ENCODE measurements around the gene RAB6C. TPM values are rescaled to one million over a fixed set of nuclear protein-coding genes. Genes with fewer than 3 reads are reported as not detected.
"Not testable (repeated sequence)": the region's sequence is repeated elsewhere in the genome, so short reads cannot be mapped to it uniquely, and the experiment has no call there.

RAB6C gene
- not detected for total RNA-seq
- polyA plus RNA-seq, result not detected
- 0 to 0.09 (median 0.04) reads per million in 6 experiments for total RNA-seq

GRCh38 chr2:129979629-129980155 is at the start of gene RAB6C:
Gene RAB6C, plus strand, starts transcription at chr2:129979666. Its CDS starts 450 bp downstream, at chr2:129980116.
- H3K36me3 Mint-ChIP-seq, POLR2A ChIA-PET: not testable (repeated sequence)
- Mint-ChIP-seq H3K9me3 (peaks cover 0 to 16% (median 2%) of the 10 kb centered on the region in 9 donors), H3K4me1 (peaks cover 6 to 16% (median 9%) of the 10 kb centered on the region in 4 donors), H3K27me3 (peaks cover 29 to 82% (median 51%) of the 10 kb centered on the region in 5 donors), H3K27ac (peak within 1 kb of the TSS in 2 of 10 donors; percentile 66 to 72), H3K4me3 (peak within 1 kb of the TSS in 9 of 10 donors; percentile 35 to 69 (median 65))
- ATAC-seq (peak; percentile 20 to 33), DNase-seq (peak in 2 of 10 donors; percentile 1 to 6)

- POLR2A ChIA-PET, result no interaction called here
- Mint-ChIP-seq H3K27me3 (peaks cover 7 to 37% (median 32%) of the 10 kb centered on the region in 5 donors), H3K36me3 (no peaks in the 10 kb centered on the region), H3K9me3 (no peaks in the 10 kb centered on the region), H3K27ac (no peak overlapping the region), H3K4me3 (no peak overlapping the region), H3K4me1 (no peaks in the 10 kb centered on the region)
- DNase-seq (no peak), ATAC-seq (no peak)
Observed at GRCh38 chr2:129930451-129930850, 49.0 kb upstream of the RAB6C start.

GRCh38 chr2:129933387-129933786 is 46.1 kb upstream of the RAB6C start:
- POLR2A ChIA-PET, DNase-seq, H3K36me3 Mint-ChIP-seq, ATAC-seq, H3K27ac Mint-ChIP-seq, H3K4me1 Mint-ChIP-seq, H3K4me3 Mint-ChIP-seq, H3K9me3 Mint-ChIP-seq: not testable (repeated sequence)
- H3K27me3 Mint-ChIP-seq, result peaks cover 7 to 29% (median 21%) of the 10 kb centered on the region in 5 donors

- DNase-seq, result no peak
- POLR2A ChIA-PET, result no interaction called here
- no peak for ATAC-seq
- Mint-ChIP-seq H3K27me3 (peaks cover 8 to 29% (median 24%) of the 10 kb centered on the region in 5 donors), H3K4me3 (no peak overlapping the region), H3K4me1 (no peaks in the 10 kb centered on the region), H3K27ac (no peak overlapping the region), H3K9me3 (no peaks in the 10 kb centered on the region), H3K36me3 (no peaks in the 10 kb centered on the region)
Observed at GRCh38 chr2:129934044-129934822, 45.2 kb upstream of the RAB6C start.

GRCh38 chr2:129935118-129935517 is 44.3 kb upstream of the RAB6C start:
- Mint-ChIP-seq H3K27ac (no peak overlapping the region), H3K4me1 (no peaks in the 10 kb centered on the region), H3K36me3 (no peaks in the 10 kb centered on the region), H3K9me3 (no peaks in the 10 kb centered on the region), H3K4me3 (no peak overlapping the region), H3K27me3 (peaks cover 8 to 27% (median 24%) of the 10 kb centered on the region in 5 donors)
- DNase-seq (no peak), ATAC-seq (no peak)
- POLR2A ChIA-PET, result no interaction called here

GRCh38 chr2:129936334-129936934 is 43.0 kb upstream of the RAB6C start:
- Mint-ChIP-seq H3K9me3 (no peaks in the 10 kb centered on the region), H3K4me3 (no peak overlapping the region), H3K36me3 (no peaks in the 10 kb centered on the region), H3K27ac (peak overlapping the region in 1 of 10 donors; percentile 1), H3K4me1 (no peaks in the 10 kb centered on the region), H3K27me3 (peaks cover 8 to 28% (median 24%) of the 10 kb centered on the region in 5 donors)
- ATAC-seq (peak in 1 of 2 donors; percentile 42), DNase-seq (peak in 5 of 10 donors; percentile 11 to 42 (median 38))
- POLR2A ChIA-PET, result no interaction called here

- H3K4me3 Mint-ChIP-seq, H3K9me3 Mint-ChIP-seq, H3K27ac Mint-ChIP-seq, H3K36me3 Mint-ChIP-seq, H3K4me1 Mint-ChIP-seq, DNase-seq, POLR2A ChIA-PET, ATAC-seq: not testable (repeated sequence)
- H3K27me3 Mint-ChIP-seq, result peaks cover 3 to 13% (median 11%) of the 10 kb centered on the region in 5 donors
Observed at GRCh38 chr2:129938850-129939471, 40.5 kb upstream of the RAB6C start.

- H3K4me3 Mint-ChIP-seq, H3K4me1 Mint-ChIP-seq, POLR2A ChIA-PET, DNase-seq, H3K36me3 Mint-ChIP-seq, H3K9me3 Mint-ChIP-seq, H3K27ac Mint-ChIP-seq, ATAC-seq: not testable (repeated sequence)
- peaks cover 5 to 33% (median 21%) of the 10 kb centered on the region in 5 donors for H3K27me3 Mint-ChIP-seq
Observed at GRCh38 chr2:129943456-129943855, 36.0 kb upstream of the RAB6C start.

GRCh38 chr2:129945557-129945956 is 33.9 kb upstream of the RAB6C start:
- Mint-ChIP-seq H3K27ac (peak overlapping the region in 1 of 10 donors; percentile 66), H3K27me3 (peaks cover 4 to 33% (median 16%) of the 10 kb centered on the region in 5 donors), H3K9me3 (no peaks in the 10 kb centered on the region), H3K36me3 (no peaks in the 10 kb centered on the region), H3K4me3 (no peak overlapping the region), H3K4me1 (no peaks in the 10 kb centered on the region)
- ATAC-seq (no peak), DNase-seq (no peak)
- POLR2A ChIA-PET, result no interaction called here

- H3K4me3 Mint-ChIP-seq, H3K27ac Mint-ChIP-seq, DNase-seq, H3K4me1 Mint-ChIP-seq, H3K9me3 Mint-ChIP-seq, H3K36me3 Mint-ChIP-seq, ATAC-seq, POLR2A ChIA-PET: not testable (repeated sequence)
- H3K27me3 Mint-ChIP-seq, result peaks cover 4 to 33% (median 16%) of the 10 kb centered on the region in 5 donors
Observed at GRCh38 chr2:129947712-129948111, 31.8 kb upstream of the RAB6C start.

- DNase-seq, H3K27ac Mint-ChIP-seq, POLR2A ChIA-PET, ATAC-seq, H3K36me3 Mint-ChIP-seq, H3K4me1 Mint-ChIP-seq, H3K4me3 Mint-ChIP-seq, H3K9me3 Mint-ChIP-seq: not testable (repeated sequence)
- peaks cover 3 to 26% (median 12%) of the 10 kb centered on the region in 5 donors for H3K27me3 Mint-ChIP-seq
Observed at GRCh38 chr2:129956171-129956570, 23.3 kb upstream of the RAB6C start.

- ATAC-seq, result no peak
- POLR2A ChIA-PET, result no interaction called here
- no peaks in the 10 kb centered on the region for H3K4me1 Mint-ChIP-seq
- H3K4me3 Mint-ChIP-seq, result no peak overlapping the region
- no peak overlapping the region for H3K27ac Mint-ChIP-seq
- peaks cover 0 to 2% (median 0%) of the 10 kb centered on the region in 3 donors for H3K36me3 Mint-ChIP-seq
- no peaks in the 10 kb centered on the region for H3K9me3 Mint-ChIP-seq
- H3K27me3 Mint-ChIP-seq, result peaks cover 8 to 26% (median 12%) of the 10 kb centered on the region in 5 donors
- no peak for DNase-seq
Observed at GRCh38 chr2:129957891-129958290, 21.6 kb upstream of the RAB6C start.

GRCh38 chr2:129958736-129959135 is 20.7 kb upstream of the RAB6C start:
- H3K9me3 Mint-ChIP-seq, H3K4me3 Mint-ChIP-seq, DNase-seq, H3K36me3 Mint-ChIP-seq, H3K4me1 Mint-ChIP-seq, H3K27ac Mint-ChIP-seq, POLR2A ChIA-PET, ATAC-seq: not testable (repeated sequence)
- peaks cover 8 to 26% (median 14%) of the 10 kb centered on the region in 5 donors for H3K27me3 Mint-ChIP-seq
